Stomach (tissue), 9 donors: ENCODE results near the gene KLB. TPM values are rescaled to one million over a fixed set of nuclear protein-coding genes. Genes with fewer than 3 reads are reported as not detected.

Experiments used
- DNase-seq, 2 donors: peaks; one replicate each; pipeline versions ENCODE4 v3.0.0 to v3.0.0-alpha.2; 2013 to 2019
- H3K27ac ChIP-seq, 5 donors: fragments of 200-600 bp in 4 of 5; sonication (generic) in 4 of 5; one replicate each; pipeline ENCODE4 v1.5.1; 2013 to 2019; ENCODE audit warnings: mild to moderate bottlenecking in 1 of 5, moderate library complexity in 1 of 5
- H3K27me3 ChIP-seq, 3 donors: fragments of 200-600 bp; sonication (generic); one replicate each; pipeline ENCODE4 v1.5.1; 2017 to 2019; ENCODE audit warnings: mixed run types in 1 of 3
- H3K36me3 ChIP-seq, 4 donors: fragments of 200-600 bp; sonication (generic); 1 replicate in 3 of 4; 2 replicates in 1 of 4; pipeline ENCODE4 v1.5.1; 2016 to 2019
- H3K4me1 ChIP-seq, 4 donors: fragments of 200-600 bp; sonication (generic); one replicate each; pipeline ENCODE4 v1.5.1; 2016 to 2019
- H3K4me3 ChIP-seq, 4 donors: fragments of 200-600 bp; sonication (generic) in 3 of 4; one replicate each; pipeline ENCODE4 v1.5.1; 2016 to 2019; ENCODE audit warnings: mild to moderate bottlenecking in 1 of 4
- H3K9me3 ChIP-seq, 4 donors: fragments of 200-600 bp; sonication (generic); one replicate each; pipeline ENCODE4 v1.5.1; 2016 to 2019
- CTCF ChIP-seq, 7 experiments: fragments of 450-650 bp in 4 of 7; fragments of 200-600 bp in 3 of 7; sonication (generic) in 3 of 7; IDR thresholded peaks; one replicate each; pipeline ENCODE4 v1.5.1; 2016 to 2019; ENCODE audit warnings: antibody characterized with exemption in 7 of 7, control low read depth in 2 of 7, mild to moderate bottlenecking in 1 of 7
- EP300 ChIP-seq: sonication (generic); formaldehyde crosslinking; IDR thresholded peaks from one replicate; pipeline ENCODE4 v1.6.1; 2017; ENCODE audit warnings: antibody characterized with exemption
- POLR2A ChIP-seq, 4 donors: fragments of 450-650 bp; IDR thresholded peaks; one replicate each; pipeline ENCODE4 v1.6.1; 2016; ENCODE audit warnings: antibody characterized with exemption in 4 of 4, control low read depth in 2 of 4, mild to moderate bottlenecking in 1 of 4, moderate library complexity in 1 of 4
- POLR2AphosphoS5 ChIP-seq, 3 donors: sonication (generic); formaldehyde crosslinking; IDR thresholded peaks; one replicate each; pipeline ENCODE4 v1.6.1; 2016; ENCODE audit warnings: antibody characterized with exemption in 3 of 3
- WGBS, 5 donors: extraction: QIAGEN DNeasy Blood & Tissue Kit in 3 of 5; methylation state at CpG; one replicate each; pipeline versions ENCODE4 v1.1.5 to v1.1.7; 2013 to 2018; 5-methylcytosine and 5-hydroxymethylcytosine counted together
- intact Hi-C: fragments of 100-400 bp; cut with DNase I; formaldehyde crosslinking; loops from one replicate; pipeline ENCODE4 v1.15.1; 2023; ENCODE audit warnings: low total_unique reads
- polyA plus RNA-seq, 3 donors: library from polyadenylated mRNA; stranded (reverse); fragments of 200-250 nt; gene quantifications; one replicate each; pipeline ENCODE4 v1.2.3, GENCODE V29; 2013
- total RNA-seq, 5 donors: library from RNA; depleted of rRNA; stranded (reverse); fragments of >200 nt; gene quantifications; one replicate each; pipeline versions ENCODE4 v1.1.0 to v1.2.3, GENCODE V29; 2014 to 2016
- donor health status: healthy with polysubstance abuse.
- donor health status: Bipolar disorder and iron deficiency.
- donor health status: healthy.

Gene KLB
- total and polyA plus RNA-seq, 8 donors = 0.06 to 0.61 (median 0.14) TPM; not detected in 4

DNA sequence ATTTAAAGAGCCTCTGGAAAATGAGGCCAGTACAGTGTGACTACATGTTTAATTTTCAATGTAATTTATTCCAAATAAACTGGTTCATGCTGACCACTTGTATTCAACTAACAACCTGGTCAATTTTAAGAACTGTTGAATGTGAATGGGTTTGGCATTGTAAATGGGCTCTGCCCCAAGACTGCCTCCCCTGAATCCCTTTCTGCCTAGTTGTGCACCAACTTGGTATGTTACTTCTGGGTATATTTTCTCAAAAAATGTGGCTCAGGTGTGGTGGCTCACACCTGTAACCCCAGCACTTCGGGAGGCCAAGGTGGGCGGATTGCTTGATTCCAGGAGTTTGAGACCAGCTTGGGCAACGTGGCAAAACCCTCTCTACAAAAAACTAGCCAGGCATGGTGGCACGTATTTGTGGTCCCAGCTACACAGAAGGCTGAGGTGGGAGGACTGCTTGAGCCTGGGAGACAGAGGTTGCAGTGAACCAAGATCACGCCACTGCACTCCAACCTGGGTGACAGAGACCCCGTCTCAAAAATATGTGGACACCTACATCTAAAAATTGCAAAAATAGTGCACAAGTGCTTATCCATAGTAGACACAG lies 44.8 kb downstream of the KLB start:
- intact Hi-C loops = no loop called here
- TF ChIP-seq EP300 (no peak), POLR2AphosphoS5 (IDR thresholded peaks at IDR 0.05) (peak in 1 of 3 donors; percentile 9), CTCF (IDR thresholded peaks at IDR 0.05) (no peak), POLR2A (IDR thresholded peaks at IDR 0.05) (no peak)
- no peak overlapping the region for H3K27ac ChIP-seq
- no peak for DNase-seq
- peaks cover 14 to 71% (median 33%) of the 10 kb centered on the region in 4 donors for H3K4me1 ChIP-seq
- H3K9me3 ChIP-seq = no peaks in the 10 kb centered on the region
- peaks cover 51 to 71% (median 67%) of the 10 kb centered on the region in 4 donors for H3K36me3 ChIP-seq
- no peaks in the 10 kb centered on the region for H3K27me3 ChIP-seq
- 86 to 91% (median 87%) methylated on average over 6 of the region's 6 CpGs for WGBS, 5 donors
- H3K4me3 ChIP-seq = no peak overlapping the region

GRCh38 chr4:39452153-39452859 lies 45.6 kb downstream of the KLB start:
- intact Hi-C loops = no loop called here
- Histone ChIP-seq H3K9me3 (no peaks in the 10 kb centered on the region), H3K36me3 (peaks cover 58 to 79% (median 74%) of the 10 kb centered on the region in 4 donors), H3K4me1 (peaks cover 14 to 71% (median 35%) of the 10 kb centered on the region in 4 donors), H3K27ac (no peak overlapping the region), H3K27me3 (no peaks in the 10 kb centered on the region), H3K4me3 (no peak overlapping the region)
- TF ChIP-seq CTCF (IDR thresholded peaks at IDR 0.05) = no peak
- no peak for TF ChIP-seq POLR2A (IDR thresholded peaks at IDR 0.05)
- TF ChIP-seq EP300 = no peak
- TF ChIP-seq POLR2AphosphoS5 (IDR thresholded peaks at IDR 0.05) = no peak
- 83 to 90% (median 89%) methylated on average over 6 of the region's 6 CpGs for WGBS, 5 donors
- no peak for DNase-seq

GRCh38 chr4:39452860-39453587 lies 46.3 kb downstream of the KLB start:
- DNase-seq = no peak
- Histone ChIP-seq H3K4me3 (no peak overlapping the region), H3K27ac (no peak overlapping the region), H3K27me3 (no peaks in the 10 kb centered on the region), H3K4me1 (peaks cover 14 to 69% (median 39%) of the 10 kb centered on the region in 4 donors), H3K9me3 (no peaks in the 10 kb centered on the region), H3K36me3 (peaks cover 58 to 83% (median 79%) of the 10 kb centered on the region in 4 donors)
- TF ChIP-seq POLR2AphosphoS5 (IDR thresholded peaks at IDR 0.05) (peak in 1 of 3 donors; percentile 24), CTCF (IDR thresholded peaks at IDR 0.05) (no peak)
- intact Hi-C loops = no loop called here
- WGBS, 5 donors = 72 to 76% (median 73%) methylated on average over 11 of the region's 11 CpGs

- H3K27me3 ChIP-seq = no peaks in the 10 kb centered on the region
- intact Hi-C loops = no loop called here
- WGBS, 5 donors = 71 to 85% (median 81%) methylated on average over 2 of the region's 2 CpGs
- H3K4me1 ChIP-seq = peaks cover 14 to 64% (median 39%) of the 10 kb centered on the region in 4 donors
- H3K27ac ChIP-seq = no peak overlapping the region
- no peaks in the 10 kb centered on the region for H3K9me3 ChIP-seq
- no peak for DNase-seq
- TF ChIP-seq EP300 (no peak), POLR2AphosphoS5 (IDR thresholded peaks at IDR 0.05) (no peak), CTCF (IDR thresholded peaks at IDR 0.05) (no peak)
- peaks cover 58 to 82% (median 79%) of the 10 kb centered on the region in 4 donors for H3K36me3 ChIP-seq
- H3K4me3 ChIP-seq = no peak overlapping the region
Measured at GRCh38 chr4:39453738-39454137, 47.0 kb downstream of the KLB start.
